ENCODE measurements around the gene THRAP3.
A peak's percentile ranks its signal among the peaks of the same experiment; 100 is the strongest.
"Not testable (repeated sequence)": the region's sequence is repeated elsewhere in the genome, so short reads cannot be mapped to it uniquely, and the experiment has no call there.

The THRAP3 gene

DNA sequence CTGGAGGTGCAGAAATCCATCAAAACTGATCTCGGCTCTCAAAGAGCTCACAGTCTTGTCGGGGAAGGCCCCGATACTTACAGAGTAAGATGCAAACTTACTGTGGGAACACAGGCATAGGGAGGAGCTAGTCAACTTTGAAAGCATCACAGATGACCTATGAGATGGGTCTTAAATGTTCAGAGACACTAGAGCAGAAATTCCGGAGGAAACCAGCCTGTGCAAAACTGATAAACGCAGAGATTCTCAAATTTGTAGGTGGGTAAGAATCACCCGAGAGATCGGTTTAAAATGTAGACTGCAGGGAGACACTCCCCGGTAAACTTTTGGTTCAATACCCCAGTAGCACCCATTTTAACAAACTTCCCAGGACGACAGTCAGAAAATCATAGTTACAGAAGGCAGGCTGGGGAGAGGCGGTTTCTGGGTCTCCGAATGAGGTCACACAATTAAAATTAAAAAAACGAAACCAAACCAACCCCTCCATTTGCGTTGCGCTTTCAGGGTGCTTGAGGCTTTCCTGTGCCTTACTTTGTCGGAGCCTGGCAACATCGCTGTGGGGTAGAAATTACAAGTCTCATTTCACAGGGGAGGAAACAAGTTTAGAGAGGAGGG, 755 bp upstream of the THRAP3 start:
- FAIRE-seq (peak; percentile 72), DNase-seq (ENCODE audit: insufficient read length, low spot score) (peak; percentile 39)
- TF ChIP-seq PAX5 (IDR thresholded peaks at IDR 0.05; ENCODE audit: insufficient read depth, low read length, severe bottlenecking) (no peak), POLR2A (IDR thresholded peaks at IDR 0.05; ENCODE audit: low read depth, low read length) (peak; percentile 56; the same call in 1 of the 2 replicates), TAF1 (IDR thresholded peaks at IDR 0.05; ENCODE audit: low read depth, low read length) (peak; percentile 56; the same call in 1 of the 2 replicates), POLR2AphosphoS5 (IDR thresholded peaks at IDR 0.05; ENCODE audit: low read depth, low read length) (peak; percentile 8; the same call in 1 of the 2 replicates)

DNA sequence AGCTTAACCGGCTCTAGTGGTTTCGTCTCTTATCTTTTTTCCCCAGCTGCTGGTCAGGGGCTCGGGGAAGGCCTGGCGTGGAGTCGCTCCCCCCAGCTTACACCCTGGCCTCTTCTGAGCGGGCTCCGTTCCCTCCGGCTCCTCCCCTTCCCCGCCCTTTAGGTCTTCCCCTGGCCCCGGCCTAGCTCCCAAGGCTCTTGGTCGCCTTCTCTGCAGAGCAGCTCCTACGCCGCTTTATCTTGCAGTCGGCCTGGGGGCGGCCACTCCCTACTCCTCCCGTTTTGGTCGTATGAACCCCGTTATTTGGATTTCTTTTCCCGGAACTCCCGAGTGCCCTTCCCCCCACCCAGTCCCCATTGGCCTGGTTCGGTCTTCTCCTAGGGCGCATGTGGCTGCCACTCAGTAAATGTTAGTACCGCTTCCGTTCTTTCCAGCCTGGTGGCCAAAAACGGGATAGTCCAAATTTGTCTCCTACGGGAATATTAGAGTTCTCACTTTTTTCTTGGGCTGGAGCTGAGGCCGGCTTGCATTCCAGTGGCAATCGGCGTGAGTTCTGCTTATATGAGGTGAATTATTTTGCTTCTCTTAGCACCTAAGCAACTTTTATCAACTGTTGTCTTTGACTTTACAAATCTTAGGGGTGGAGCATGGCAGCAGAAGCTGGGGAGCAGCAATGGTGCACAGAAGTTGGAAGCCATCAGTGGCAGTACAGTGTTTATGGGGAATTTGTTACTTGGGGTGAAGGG, 467 bp downstream of the THRAP3 start:
- FAIRE-seq (no peak), DNase-seq (ENCODE audit: insufficient read length, low spot score) (peak; percentile 77)

DNA sequence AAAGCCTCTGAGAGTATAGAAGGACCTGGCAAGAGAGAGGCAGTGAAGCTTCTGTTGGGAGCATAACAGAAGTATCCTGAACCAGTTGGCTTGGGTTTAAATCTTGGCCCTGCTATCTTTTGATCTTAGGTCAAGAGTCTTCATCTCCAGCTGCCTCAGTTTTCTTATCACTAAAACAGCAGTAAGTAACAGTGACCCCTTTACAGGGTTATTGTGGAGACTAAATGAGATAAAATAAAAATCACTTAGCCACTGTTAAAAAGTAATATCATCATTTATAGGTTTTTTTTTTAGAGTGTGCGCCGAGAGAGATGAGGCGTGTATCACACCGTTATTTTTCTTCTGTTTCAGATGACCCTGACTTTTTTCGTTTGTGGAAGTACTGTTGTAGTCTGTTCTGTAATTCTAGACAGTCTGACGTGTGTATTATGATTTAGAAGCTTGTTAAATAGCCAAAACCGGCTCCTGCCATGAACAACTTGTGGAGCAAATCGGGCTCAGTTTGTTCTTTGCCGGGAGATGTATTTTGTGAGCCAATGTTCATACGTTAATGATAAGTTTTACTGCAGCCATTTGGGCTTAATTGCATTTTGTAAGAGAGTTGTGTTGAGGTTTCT, 1.1 kb downstream of the THRAP3 start:
- FAIRE-seq, result no peak
- TF ChIP-seq SPI1 (IDR thresholded peaks at IDR 0.05; ENCODE audit: low read depth, low read length) (no peak), POU2F2 (IDR thresholded peaks at IDR 0.05; ENCODE audit: low read depth, low read length) (no peak), PAX5 (IDR thresholded peaks at IDR 0.05; ENCODE audit: insufficient read depth, low read length, severe bottlenecking) (no peak), TAF1 (IDR thresholded peaks at IDR 0.05; ENCODE audit: low read depth, low read length) (no peak), POLR2AphosphoS5 (IDR thresholded peaks at IDR 0.05; ENCODE audit: low read depth, low read length) (no peak), POLR2A (IDR thresholded peaks at IDR 0.05; ENCODE audit: low read depth, low read length) (no peak)
- DNase-seq (ENCODE audit: insufficient read length, low spot score), result no peak

More for the DNA sequence above, 467 bp downstream of the THRAP3 start:
- TF ChIP-seq TAF1 (IDR thresholded peaks at IDR 0.05; ENCODE audit: low read depth, low read length) (no peak; the same call in 1 of the 2 replicates), POLR2A (IDR thresholded peaks at IDR 0.05; ENCODE audit: low read depth, low read length) (peak; percentile 48; the same call in 1 of the 2 replicates), POU2F2 (IDR thresholded peaks at IDR 0.05; ENCODE audit: low read depth, low read length) (0 out of 2 replicates have a peak, but pooled peaks have one; percentile 28), SPI1 (IDR thresholded peaks at IDR 0.05; ENCODE audit: low read depth, low read length) (peak; percentile 10; the same call in 1 of the 2 replicates), POLR2AphosphoS5 (IDR thresholded peaks at IDR 0.05; ENCODE audit: low read depth, low read length) (peak; percentile 36), PAX5 (IDR thresholded peaks at IDR 0.05; ENCODE audit: insufficient read depth, low read length, severe bottlenecking) (no peak)

DNA sequence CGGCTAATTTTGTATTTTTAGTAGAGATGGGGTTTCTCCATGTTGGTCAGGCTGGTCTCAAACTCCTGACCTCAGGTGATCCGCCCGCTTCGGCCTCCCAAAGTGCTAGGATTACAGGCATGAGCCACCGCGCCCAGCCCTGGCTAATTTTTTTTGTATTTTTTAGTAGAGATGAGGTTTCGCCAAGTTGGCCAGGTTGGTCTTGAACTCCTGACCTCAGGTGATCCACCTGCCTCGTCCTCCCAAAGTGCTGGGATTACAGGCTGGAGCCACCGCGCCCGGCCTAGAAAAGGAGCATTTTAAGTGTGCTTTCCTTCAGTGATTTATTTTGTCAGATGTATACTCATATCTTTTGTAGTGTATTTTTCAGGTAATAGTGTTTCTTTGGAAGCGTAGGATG, 6.0 kb downstream of the THRAP3 start:
- FAIRE-seq; DNase-seq (ENCODE audit: insufficient read length, low spot score): not testable (repeated sequence)

DNA sequence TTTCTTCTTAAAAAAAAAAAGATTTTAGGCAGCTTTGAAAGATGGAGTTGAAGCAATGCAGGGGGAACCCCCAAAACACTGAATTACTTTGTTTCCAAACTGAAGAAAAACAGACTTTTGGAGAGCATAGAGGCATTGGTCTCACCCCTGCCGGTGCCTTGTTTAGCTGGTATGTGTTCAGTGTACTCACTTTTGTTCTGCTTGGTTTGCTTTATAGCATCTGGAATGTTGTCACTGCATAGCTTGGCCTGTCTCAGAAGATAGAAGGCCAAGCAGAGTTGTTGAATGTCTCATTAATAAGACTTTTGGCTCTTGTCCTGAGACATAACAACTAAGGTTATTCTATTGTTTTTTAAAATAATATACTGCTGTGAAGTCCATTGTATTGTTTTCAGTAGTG, 6.9 kb downstream of the THRAP3 start:
- no peak for FAIRE-seq
- TF ChIP-seq POLR2A (IDR thresholded peaks at IDR 0.05; ENCODE audit: low read depth, low read length), result no peak
- TF ChIP-seq PAX5 (IDR thresholded peaks at IDR 0.05; ENCODE audit: insufficient read depth, low read length, severe bottlenecking), result no peak
- TF ChIP-seq SPI1 (IDR thresholded peaks at IDR 0.05; ENCODE audit: low read depth, low read length), result no peak
- TF ChIP-seq TAF1 (IDR thresholded peaks at IDR 0.05; ENCODE audit: low read depth, low read length), result no peak
- TF ChIP-seq POU2F2 (IDR thresholded peaks at IDR 0.05; ENCODE audit: low read depth, low read length), result no peak

DNA sequence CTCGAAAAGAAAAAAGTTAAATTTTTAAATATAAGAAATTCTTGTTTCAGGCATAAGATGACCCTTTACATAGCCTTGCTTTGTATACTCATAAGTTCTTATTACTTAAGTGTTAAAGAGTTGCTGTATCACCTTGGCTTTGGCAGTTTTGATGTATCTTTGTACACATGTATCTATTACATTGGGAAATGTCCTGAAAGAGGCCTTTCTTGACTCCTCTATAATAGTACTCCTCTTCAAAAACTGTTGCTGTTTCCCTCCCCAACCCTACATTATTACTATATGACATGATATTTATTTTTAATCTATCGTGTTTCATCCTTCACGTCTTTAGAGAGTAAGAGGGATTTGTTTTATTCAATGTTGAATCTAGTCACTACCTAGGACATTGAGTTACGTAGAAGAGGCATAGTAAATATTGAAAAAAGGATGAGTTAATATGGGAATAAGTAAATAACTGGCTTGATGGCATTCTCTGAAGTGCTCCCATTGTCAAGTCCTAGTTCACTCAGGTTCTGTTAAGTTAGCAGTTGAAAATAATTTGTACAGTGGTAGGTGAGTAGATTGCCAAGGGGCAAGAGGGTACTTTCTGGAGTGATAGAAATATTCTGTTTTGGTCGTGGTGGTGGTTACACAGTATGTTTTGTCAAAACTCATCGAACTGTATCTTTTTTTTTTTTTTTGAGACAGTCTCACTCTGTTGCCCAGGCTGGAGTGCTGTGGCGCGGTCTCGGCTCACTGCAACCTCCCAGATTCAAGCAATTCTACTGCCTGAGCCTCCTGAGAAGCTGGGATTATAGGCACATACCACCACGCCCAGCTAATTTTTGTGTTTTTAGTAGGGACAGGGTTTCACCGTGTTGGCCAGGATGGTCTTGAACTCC, 8.2 kb downstream of the THRAP3 start:
- DNase-seq (ENCODE audit: insufficient read length, low spot score), result no peak
- TF ChIP-seq POU2F2 (IDR thresholded peaks at IDR 0.05; ENCODE audit: low read depth, low read length), result no peak
- TF ChIP-seq POLR2A (IDR thresholded peaks at IDR 0.05; ENCODE audit: low read depth, low read length), result no peak
- no peak for TF ChIP-seq PAX5 (IDR thresholded peaks at IDR 0.05; ENCODE audit: insufficient read depth, low read length, severe bottlenecking)
- no peak for TF ChIP-seq POLR2AphosphoS5 (IDR thresholded peaks at IDR 0.05; ENCODE audit: low read depth, low read length)
- no peak for TF ChIP-seq TAF1 (IDR thresholded peaks at IDR 0.05; ENCODE audit: low read depth, low read length)
- no peak for TF ChIP-seq SPI1 (IDR thresholded peaks at IDR 0.05; ENCODE audit: low read depth, low read length)
- FAIRE-seq, result peak; percentile 26

More for the DNA sequence above, 6.9 kb downstream of the THRAP3 start:
- no peak for DNase-seq (ENCODE audit: insufficient read length, low spot score)

DNA sequence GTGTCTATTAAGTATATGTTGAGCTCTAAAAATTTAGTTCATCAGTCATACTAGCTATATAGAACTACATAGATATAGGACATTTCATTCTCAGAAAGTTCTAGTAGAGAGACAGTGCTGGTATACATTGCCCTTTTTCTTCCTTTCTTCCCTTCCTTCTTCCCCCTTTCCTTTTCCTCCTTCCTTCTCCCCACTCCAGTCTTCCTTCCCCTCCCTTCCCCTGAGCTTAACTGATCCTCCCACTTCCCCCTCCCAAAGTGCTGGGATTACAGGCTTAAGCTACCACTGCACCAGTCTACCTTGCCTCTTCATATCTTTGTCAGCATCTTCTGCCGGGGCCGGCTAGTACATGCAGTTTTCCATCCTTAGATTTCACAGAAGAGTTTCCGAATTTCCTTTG, 12.1 kb downstream of the THRAP3 start:
- FAIRE-seq (no peak), DNase-seq (ENCODE audit: insufficient read length, low spot score) (no peak)
- no peak for TF ChIP-seq POU2F2 (IDR thresholded peaks at IDR 0.05; ENCODE audit: low read depth, low read length)
- no peak for TF ChIP-seq PAX5 (IDR thresholded peaks at IDR 0.05; ENCODE audit: insufficient read depth, low read length, severe bottlenecking)

DNA sequence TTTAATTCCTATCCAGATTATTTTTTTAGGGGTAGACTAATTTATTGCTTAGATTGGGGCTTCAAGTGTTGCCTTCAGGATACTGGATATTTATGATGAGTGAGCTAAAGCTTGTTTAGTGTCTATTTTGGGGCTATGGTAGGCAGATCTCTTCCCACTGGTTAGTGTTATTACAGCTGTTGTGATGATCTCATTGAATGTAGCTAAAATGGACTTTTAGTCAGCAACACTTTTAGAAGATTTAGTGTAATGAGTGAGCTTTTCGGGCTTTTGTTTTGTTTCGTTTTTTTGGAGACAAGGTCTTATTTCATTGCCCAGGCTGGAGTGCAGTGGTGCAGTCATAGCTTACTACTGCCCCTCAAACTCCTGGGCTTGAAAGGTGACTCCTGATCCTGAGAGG, 14.2 kb downstream of the THRAP3 start:
- DNase-seq (ENCODE audit: insufficient read length, low spot score) (no peak), FAIRE-seq (no peak)
- no peak for TF ChIP-seq POU2F2 (IDR thresholded peaks at IDR 0.05; ENCODE audit: low read depth, low read length)
- TF ChIP-seq SPI1 (IDR thresholded peaks at IDR 0.05; ENCODE audit: low read depth, low read length), result no peak

DNA sequence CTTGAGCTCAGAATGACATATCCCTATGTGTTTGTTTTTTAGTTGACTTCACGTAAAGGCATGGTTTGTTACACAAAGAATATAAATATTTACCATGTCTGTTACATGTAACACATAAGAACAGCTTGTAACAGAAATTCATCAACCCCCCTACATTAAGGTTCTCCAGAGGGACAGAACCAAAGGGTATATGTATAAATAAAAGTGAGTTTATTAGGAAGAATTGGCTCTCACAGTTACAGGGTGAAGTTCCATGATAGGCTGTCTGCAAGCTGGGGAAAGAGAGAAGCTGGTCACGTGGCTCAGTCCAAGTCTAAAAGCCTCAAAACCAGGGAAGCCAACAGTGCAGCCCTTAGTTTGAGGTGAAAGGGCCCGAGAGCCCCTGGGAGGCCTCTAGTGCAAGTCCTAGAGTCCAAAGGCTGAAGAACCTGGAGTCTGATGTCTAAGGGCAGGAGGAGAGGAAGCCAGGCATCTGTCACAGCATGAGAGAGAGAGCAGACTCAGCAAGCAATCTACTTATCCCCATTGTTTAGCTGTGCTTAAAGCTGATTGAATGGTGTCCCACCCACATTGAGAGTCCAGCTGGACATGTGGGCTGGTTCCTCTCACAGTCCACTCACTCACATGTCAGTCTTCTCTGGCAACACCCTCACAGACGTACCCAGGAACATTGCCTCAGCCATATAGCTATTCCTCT, 15.8 kb downstream of the THRAP3 start:
- FAIRE-seq, result no peak
- TF ChIP-seq POLR2AphosphoS5 (IDR thresholded peaks at IDR 0.05; ENCODE audit: low read depth, low read length) (peak; percentile 55; the same call in 1 of the 2 replicates), SPI1 (IDR thresholded peaks at IDR 0.05; ENCODE audit: low read depth, low read length) (no peak)

More for the DNA sequence above, 15.8 kb downstream of the THRAP3 start:
- DNase-seq (ENCODE audit: insufficient read length, low spot score), result no peak

Measured in GM12891 (cell line).